Activated CD8-positive, alpha-beta memory T cell treated with anti-CD3 and anti-CD28 coated beads for 1 hour (primary cell): ENCODE results near the gene NUMA1.

Source experiments
- DNase-seq, 2 donors: peaks; one replicate each; pipeline ENCODE4 v3.0.0-alpha.2; 2020; ENCODE audit warnings: low read depth in 1 of 2; ENCODE audit errors: extremely low read depth in 1 of 2

The NUMA1 gene

GRCh38 chr11:72066855-72067254 is 13.5 kb downstream of the NUMA1 start:
- no peak for DNase-seq

- no peak for DNase-seq
Observed at GRCh38 chr11:72061739-72062396, 18.5 kb downstream of the NUMA1 start.

GRCh38 chr11:72058416-72059034 is 21.8 kb downstream of the NUMA1 start:
- DNase-seq: no peak

- DNase-seq: no peak
Observed at GRCh38 chr11:72048766-72049460, 31.4 kb downstream of the NUMA1 start.

GRCh38 chr11:72045849-72046248 is 34.5 kb downstream of the NUMA1 start:
- no peak for DNase-seq

GRCh38 chr11:72042064-72042745 is 38.1 kb downstream of the NUMA1 start:
- DNase-seq: no peak

GRCh38 chr11:72041364-72042063 is 38.8 kb downstream of the NUMA1 start:
- peak in 1 of 2 donors; percentile 13 for DNase-seq

- peak; percentile 62 to 72 for DNase-seq
Observed at GRCh38 chr11:72040491-72041363, 39.6 kb downstream of the NUMA1 start.

GRCh38 chr11:72039856-72040401 is 40.4 kb downstream of the NUMA1 start:
- DNase-seq: no peak

- DNase-seq: no peak
Observed at GRCh38 chr11:72039031-72039855, 41.1 kb downstream of the NUMA1 start.

- DNase-seq: no peak
Observed at GRCh38 chr11:72038491-72038890, 41.9 kb downstream of the NUMA1 start.

- no peak for DNase-seq
Observed at GRCh38 chr11:72037554-72038311, 42.6 kb downstream of the NUMA1 start.

GRCh38 chr11:72036687-72037086 is 43.7 kb downstream of the NUMA1 start:
- DNase-seq: no peak

GRCh38 chr11:72030472-72031045 is 49.8 kb downstream of the NUMA1 start:
- no peak for DNase-seq

GRCh38 chr11:72026090-72026489 is 54.3 kb downstream of the NUMA1 start:
- DNase-seq: no peak

- DNase-seq: no peak
Observed at GRCh38 chr11:72024069-72024754, 56.1 kb downstream of the NUMA1 start.

- no peak for DNase-seq
Observed at GRCh38 chr11:72023335-72023734, 57.0 kb downstream of the NUMA1 start.
